ENCODE data around the gene UQCRH. TPM values are rescaled to one million over a fixed set of nuclear protein-coding genes. Genes with fewer than 3 reads are reported as not detected.

UQCRH gene
- polyA plus RNA-seq, 1 of the 3 experiments (the other 2 are of a cell fraction) = 971 TPM

DNA sequence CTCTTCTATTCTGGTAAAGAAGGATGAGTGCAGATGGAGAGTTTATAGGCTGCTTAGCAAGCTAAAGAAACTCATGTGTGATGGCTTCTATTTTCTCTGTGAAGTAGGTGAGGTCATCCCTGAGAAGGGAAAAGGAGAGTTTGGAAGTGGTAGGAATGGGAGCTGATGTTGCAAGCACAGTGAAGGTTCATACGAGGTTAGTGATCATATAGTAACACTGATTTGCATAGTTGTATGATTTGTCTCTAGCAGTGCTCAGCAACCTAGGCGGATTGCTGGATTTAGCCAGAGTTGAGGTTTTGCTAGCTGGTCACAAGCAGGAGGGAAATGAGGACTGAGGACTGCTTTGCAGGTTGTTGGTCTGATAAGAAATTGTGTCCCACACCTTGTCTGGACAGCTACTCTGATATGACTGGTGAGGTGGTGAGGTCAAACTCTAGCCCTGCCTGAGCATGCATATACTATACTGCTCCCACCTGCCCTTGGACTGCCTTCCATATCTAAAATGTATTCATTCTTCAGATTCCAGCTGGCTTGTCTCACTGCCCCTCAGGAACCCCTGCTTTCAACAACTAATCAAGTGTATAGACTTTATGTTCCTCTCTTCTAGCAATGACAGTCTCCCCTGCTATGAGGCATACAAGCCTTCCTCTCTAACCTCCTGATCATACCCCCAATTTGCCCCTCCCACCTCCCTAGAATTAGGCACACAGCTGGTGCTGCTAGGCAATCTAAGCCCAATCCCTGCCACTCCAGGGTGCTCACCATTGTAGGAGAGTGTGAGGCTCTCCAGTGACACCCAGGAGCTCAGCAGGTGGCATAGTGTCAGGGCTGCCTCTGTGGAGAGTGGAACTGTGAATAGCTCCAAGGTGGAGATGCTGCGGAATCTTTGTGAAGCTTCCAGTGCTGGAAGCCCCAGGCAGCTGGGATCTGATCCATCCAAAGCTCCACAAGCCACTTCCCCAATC lies 18.6 kb upstream of the UQCRH start:
- peaks cover 21% of the 10 kb centered on the region for H3F3A ChIP-seq (replicated peaks; ENCODE audit: insufficient read depth)
- H3K9me2 ChIP-seq = no peaks in the 10 kb centered on the region
- 0 out of 4 replicates have a peak, but pooled peaks cover 0 to 6% of the 10 kb centered on the region in 2 experiments for H3K4me1 ChIP-seq (ENCODE audit: control insufficient read depth in 1 of 2, insufficient read depth in 2 of 2, low read depth in 1 of 2, low read length in 1 of 2)
- no peak overlapping the region for H3K27ac ChIP-seq (ENCODE audit: low read depth in 2 of 2, low read length in 1 of 2)
- H3K36me3 ChIP-seq (replicated peaks in 1 of 2; ENCODE audit: control insufficient read depth in 1 of 2, insufficient read depth in 2 of 2, low read length in 1 of 2) = peaks cover 31 to 62% of the 10 kb centered on the region in 2 experiments
- no peaks in the 10 kb centered on the region for H3K9me3 ChIP-seq
- POLR2A ChIA-PET = interaction anchor here (0.8 to 1.2 kb wide), 3 partner anchors 8 to 15 kb away, joined by 3 to 5 read pairs (median 3); no protein-coding TSS in a partner anchor
- H3K79me2 ChIP-seq (ENCODE audit: insufficient read depth) = peaks cover 6% of the 10 kb centered on the region; the same call in 1 of the 2 replicates
- CTCF ChIA-PET = interaction anchor here (0.8 to 1.8 kb wide), 5 partner anchors 13 to 61 kb away, joined by 3 to 4 read pairs (median 4); partner anchors contain the start of gene NSUN4
- H3K9ac ChIP-seq = no peak overlapping the region
- no peak overlapping the region for H3K4me3 ChIP-seq (ENCODE audit: low read depth in 2 of 2, low read length in 1 of 2)
- no peak for DNase-seq
- WGBS (ENCODE audit: low lambda C conversion rate) = 93% methylated on average over 3 of the region's 3 CpGs
- H2AFZ ChIP-seq (ENCODE audit: low read depth) = no peak overlapping the region
- peaks cover 3% of the 10 kb centered on the region; the same call in 1 of the 2 replicates for H4K20me1 ChIP-seq (ENCODE audit: insufficient read depth)
- TF ChIP-seq FOXM1 (IDR thresholded peaks at IDR 0.05; ENCODE audit: low read depth) = no peak
- TF ChIP-seq MEF2A (IDR thresholded peaks at IDR 0.05; ENCODE audit: borderline replicate concordance, low read depth) = no peak
- no peak for TF ChIP-seq MXI1 (IDR thresholded peaks at IDR 0.05; ENCODE audit: low read depth, low read length)
- no peak for TF ChIP-seq EZH2phosphoT487 (IDR thresholded peaks at IDR 0.05; ENCODE audit: borderline replicate concordance, low read depth)
- TF ChIP-seq, protein P1, sequence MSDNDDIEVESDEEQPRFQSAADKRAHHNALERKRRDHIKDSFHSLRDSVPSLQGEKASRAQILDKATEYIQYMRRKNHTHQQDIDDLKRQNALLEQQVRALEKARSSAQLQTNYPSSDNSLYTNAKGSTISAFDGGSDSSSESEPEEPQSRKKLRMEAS (IDR thresholded peaks at IDR 0.05; ENCODE audit: low read depth) = no peak
- TF ChIP-seq NRF1 (IDR thresholded peaks at IDR 0.05; ENCODE audit: low read depth, low read length) = no peak
- no peak for TF ChIP-seq TAF1 (IDR thresholded peaks at IDR 0.05; ENCODE audit: borderline replicate concordance, low read depth, low read length)
- TF ChIP-seq, protein P2, sequence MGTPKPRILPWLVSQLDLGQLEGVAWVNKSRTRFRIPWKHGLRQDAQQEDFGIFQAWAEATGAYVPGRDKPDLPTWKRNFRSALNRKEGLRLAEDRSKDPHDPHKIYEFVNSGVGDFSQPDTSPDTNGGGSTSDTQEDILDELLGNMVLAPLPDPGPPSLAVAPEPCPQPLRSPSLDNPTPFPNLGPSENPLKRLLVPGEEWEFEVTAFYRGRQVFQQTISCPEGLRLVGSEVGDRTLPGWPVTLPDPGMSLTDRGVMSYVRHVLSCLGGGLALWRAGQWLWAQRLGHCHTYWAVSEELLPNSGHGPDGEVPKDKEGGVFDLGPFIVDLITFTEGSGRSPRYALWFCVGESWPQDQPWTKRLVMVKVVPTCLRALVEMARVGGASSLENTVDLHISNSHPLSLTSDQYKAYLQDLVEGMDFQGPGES (IDR thresholded peaks at IDR 0.05; ENCODE audit: low read depth, low read length) = no peak
- TF ChIP-seq FOXJ3 (CRISPR knock-in tag; IDR thresholded peaks at IDR 0.05) = no peak
- TF ChIP-seq, protein P3, sequence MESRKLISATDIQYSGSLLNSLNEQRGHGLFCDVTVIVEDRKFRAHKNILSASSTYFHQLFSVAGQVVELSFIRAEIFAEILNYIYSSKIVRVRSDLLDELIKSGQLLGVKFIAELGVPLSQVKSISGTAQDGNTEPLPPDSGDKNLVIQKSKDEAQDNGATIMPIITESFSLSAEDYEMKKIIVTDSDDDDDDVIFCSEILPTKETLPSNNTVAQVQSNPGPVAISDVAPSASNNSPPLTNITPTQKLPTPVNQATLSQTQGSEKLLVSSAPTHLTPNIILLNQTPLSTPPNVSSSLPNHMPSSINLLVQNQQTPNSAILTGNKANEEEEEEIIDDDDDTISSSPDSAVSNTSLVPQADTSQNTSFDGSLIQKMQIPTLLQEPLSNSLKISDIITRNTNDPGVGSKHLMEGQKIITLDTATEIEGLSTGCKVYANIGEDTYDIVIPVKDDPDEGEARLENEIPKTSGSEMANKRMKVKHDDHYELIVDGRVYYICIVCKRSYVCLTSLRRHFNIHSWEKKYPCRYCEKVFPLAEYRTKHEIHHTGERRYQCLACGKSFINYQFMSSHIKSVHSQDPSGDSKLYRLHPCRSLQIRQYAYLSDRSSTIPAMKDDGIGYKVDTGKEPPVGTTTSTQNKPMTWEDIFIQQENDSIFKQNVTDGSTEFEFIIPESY (IDR thresholded peaks at IDR 0.05; ENCODE audit: borderline replicate concordance, low read depth) = no peak
- TF ChIP-seq JUND (IDR thresholded peaks at IDR 0.05) = no peak
- TF ChIP-seq ELF1 (IDR thresholded peaks at IDR 0.05) = no peak
- TF ChIP-seq TCF12 (IDR thresholded peaks at IDR 0.05) = no peak
- TF ChIP-seq, protein P4, sequence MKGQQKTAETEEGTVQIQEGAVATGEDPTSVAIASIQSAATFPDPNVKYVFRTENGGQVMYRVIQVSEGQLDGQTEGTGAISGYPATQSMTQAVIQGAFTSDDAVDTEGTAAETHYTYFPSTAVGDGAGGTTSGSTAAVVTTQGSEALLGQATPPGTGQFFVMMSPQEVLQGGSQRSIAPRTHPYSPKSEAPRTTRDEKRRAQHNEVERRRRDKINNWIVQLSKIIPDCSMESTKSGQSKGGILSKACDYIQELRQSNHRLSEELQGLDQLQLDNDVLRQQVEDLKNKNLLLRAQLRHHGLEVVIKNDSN (IDR thresholded peaks at IDR 0.05; ENCODE audit: borderline replicate concordance, low read depth) = no peak
- H3K27me3 ChIP-seq (ENCODE audit: insufficient read depth) = no peaks in the 10 kb centered on the region
- no peak overlapping the region for H3K4me2 ChIP-seq

Measured in SK-N-SH (cell line).